NCI-H146 treated with DMSO at 0.1 percent for 48 hours (cell line): Measurements from ENCODE around the gene CDH23.
"Not testable (repeated sequence)": the region's sequence is repeated elsewhere in the genome, so short reads cannot be mapped to it uniquely, and the experiment has no call there.

Experiments used
- DNase-seq: peaks from one replicate; lab custom pipeline; 2025; ENCODE audit not compliant: unreplicated experiment; lab: John Stamatoyannopoulos, UW

Gene CDH23

DNA sequence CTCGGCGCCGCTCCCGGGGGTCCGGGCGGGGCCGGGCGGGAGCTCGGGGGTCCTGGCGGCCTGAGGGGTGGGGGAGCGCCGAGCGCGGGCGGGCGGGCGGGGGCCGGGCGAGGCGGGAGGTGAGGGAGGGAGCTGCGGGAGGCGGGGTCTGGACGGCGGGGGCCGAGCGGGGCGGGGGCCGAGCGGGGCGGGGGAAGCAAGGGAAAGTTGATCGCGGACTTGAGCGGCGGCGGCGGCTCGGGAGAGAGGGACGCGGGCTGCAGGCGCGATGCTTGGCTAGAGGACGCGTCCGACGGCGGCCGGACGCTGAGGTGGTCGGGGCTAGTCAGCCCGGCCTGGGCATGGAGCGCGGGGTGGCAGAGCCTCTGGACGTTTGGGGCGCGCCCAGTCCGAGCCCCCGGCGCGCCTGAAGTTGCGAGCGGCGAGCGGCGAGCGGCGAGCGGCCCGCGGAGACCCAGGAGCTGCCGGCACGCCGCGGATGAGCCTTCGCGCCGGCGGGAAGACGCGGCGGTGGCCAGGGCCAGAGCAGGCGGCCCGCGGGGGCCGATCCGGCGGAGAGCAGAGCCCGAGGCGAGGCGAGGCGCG is at the start of gene CDH23:
Gene CDH23 (plus strand): TSS at position 210 of the 585 bp plus-strand sequence. CDS start 42,912 bp downstream, outside the sequence.
- peak; percentile 26 for DNase-seq

DNA sequence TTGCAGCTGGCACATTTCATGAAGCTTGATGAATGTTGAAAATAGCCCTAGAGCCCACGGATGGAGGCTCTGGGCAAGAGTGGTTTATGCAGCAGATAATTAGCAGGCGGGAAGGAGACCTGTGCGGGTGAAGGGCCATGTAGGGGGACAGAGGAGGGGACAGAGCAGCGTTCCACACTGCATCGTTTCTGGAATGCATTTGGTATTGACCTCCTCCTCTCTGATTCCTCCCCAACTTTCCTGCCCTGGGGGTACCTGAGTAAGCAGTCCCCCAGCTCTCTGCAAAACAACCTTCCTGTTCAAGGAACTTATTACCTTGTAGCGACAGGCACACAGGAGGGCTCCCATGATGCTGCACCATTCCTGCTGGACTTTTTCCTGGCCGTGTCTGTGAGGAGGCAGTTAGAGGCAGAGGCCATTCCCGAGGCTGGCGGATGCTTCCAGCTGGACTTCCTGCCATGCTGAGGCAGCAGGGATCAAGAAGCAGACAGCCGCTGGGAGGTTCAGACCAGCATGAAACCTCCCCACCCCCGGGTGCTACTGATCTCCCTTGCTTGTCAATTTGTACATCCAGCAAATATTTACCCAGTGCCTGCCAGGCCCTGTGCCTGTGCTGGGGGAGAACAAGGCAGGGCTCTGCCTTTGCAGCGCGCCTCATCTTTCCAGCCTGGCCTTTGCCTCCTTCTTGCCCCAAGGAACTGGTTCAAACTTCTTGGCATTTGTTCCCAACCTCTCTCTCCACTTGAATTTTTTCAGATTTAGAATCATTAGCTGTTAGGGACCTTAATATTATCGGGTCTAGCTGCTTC is 48.9 kb upstream of the CDH23 start:
- peak; percentile 39 for DNase-seq

DNA sequence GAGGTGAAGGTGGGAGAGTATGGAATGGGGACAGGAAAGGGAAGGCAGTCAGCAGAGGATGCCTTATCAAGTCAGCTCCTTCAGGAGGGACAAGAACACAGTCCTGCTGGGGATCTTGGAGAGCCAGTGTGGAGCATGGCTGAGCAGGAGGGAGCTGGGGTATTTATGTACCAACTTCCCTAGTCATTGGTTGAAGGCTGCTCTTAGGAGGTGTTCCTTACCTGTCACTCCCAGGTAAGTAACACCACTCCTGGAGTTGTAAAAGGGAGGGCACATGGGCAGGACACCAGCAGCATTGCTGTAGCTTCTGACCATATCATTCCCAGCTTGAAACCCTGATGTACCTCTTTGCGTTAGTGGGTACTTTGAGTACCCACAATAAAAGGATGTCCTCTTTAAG is 47.9 kb upstream of the CDH23 start:
- DNase-seq = no peak

DNA sequence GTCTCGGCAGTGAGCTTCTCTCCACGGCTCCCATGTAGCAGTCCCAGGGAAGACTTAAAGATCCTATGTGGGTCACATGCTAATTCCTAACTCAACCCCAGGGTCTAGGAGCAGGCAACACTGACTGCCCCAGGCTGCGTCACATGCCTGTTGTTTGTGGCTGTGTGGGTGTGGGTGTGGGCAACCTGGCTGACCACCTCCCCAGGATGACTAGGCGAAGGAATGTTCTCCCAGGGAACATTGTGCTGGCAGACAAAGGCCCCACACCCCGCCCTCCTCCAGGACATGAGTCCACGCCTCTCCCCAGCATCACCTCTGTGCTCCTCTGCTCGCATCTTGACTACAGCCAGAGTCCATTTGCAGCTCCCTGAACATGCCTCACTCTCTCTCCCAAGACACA is 47.3 kb upstream of the CDH23 start:
- no peak for DNase-seq

DNA sequence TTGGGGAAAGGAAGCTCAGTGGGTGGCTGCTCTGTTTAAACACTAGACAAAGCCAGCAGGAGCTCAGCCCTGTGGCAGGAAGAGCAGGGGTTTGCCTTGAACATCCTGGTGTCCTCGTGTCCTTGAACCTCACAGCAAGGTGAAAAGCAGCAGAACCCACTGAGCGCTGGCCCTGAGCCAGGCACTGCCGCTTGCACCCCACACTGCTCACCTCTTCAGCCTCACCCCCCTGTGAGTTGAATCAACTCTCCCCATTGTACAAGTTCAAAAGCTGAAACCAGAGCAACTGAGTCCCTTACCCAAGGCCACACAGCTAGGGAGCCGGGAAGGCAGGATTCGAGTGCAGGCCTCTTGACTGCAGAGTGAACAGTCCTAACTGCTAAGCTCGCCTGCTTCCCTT is 45.6 kb upstream of the CDH23 start:
- DNase-seq = no peak

DNA sequence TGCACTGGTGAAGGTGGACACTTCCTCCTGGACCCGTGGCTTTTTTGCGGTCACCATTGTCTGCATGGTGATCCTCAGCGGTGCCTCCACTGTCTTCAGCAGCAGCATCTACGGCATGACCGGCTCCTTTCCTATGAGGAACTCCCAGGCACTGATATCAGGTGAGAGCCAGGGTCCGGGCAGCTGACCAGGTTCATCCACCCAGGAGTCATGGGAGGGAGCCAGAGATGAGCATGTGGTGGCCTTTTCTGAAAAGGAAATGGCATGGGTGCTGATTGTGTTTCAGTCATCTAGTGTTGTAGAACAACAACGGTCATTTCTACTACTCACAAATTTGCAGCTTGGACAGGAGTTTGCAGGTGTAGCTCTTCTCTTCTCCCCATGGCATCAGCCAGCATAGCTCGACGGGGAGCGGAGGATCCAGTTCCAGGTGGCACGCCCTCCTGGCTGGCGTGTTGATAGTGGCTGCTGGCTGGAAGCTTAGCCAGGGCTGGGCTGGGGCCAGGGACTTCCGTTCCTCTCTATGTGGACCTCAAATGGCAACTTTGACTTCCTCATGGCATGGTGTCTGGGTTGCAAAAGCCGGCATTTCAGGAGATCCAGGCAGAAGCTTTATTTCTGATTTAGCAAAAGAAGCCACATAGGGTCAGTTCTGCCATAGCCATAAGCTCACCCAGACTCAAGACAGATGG is 44.9 kb upstream of the CDH23 start:
- no peak for DNase-seq

DNA sequence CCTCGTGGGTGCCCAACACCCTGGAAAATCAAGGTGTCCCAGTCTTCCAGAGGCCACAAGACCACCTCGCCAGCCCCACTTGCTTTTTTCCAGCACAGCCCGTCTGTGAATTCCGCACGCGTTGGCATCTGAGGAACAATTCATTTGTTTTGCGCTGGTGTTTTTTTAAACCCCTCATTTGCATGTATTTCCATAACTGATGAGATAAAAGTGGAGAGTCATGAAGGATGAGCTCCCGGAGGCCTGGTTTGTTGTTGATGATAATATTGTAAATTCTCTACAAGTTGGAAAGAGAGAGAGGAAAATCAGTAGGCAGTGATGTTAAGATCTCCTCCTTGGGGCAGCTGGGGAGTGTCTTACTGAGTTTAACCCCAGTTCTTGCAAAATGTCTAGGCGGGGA is 43.1 kb upstream of the CDH23 start:
- no peak for DNase-seq

DNA sequence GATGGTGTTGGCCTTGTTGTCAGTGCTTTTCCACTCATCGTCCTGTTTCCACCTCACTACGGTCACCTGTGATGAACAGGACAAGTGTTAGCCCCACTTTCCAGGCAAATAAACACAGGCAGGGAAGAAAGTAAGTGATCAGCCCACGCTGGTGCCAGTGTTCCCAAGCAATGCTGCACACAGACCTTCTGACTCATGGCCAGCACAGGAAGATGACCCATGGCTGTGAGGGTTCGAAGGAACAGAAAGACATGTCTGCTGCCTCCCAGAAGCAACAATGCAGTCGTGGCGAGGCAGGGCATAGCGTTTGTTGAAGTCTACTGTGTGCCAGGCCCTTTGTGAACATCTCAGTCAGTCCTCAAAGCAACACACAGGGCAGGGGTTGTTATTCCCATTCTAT is 41.9 kb upstream of the CDH23 start:
- DNase-seq = no peak

DNA sequence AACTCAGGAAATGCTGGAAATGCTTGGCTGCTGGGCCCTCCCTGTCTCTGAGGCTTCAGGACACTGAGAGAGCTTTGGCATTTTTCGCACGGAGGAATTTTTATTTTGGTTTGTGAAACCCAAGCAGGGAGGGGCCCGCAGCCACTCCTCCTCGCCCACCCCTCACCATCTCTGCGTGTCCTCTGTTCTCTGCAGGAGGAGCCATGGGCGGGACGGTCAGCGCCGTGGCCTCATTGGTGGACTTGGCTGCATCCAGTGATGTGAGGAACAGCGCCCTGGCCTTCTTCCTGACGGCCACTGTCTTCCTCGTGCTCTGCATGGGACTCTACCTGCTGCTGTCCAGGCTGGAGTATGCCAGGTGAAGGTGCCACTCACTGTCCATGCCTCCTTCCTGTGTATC is 40.8 kb upstream of the CDH23 start:
- DNase-seq = no peak

DNA sequence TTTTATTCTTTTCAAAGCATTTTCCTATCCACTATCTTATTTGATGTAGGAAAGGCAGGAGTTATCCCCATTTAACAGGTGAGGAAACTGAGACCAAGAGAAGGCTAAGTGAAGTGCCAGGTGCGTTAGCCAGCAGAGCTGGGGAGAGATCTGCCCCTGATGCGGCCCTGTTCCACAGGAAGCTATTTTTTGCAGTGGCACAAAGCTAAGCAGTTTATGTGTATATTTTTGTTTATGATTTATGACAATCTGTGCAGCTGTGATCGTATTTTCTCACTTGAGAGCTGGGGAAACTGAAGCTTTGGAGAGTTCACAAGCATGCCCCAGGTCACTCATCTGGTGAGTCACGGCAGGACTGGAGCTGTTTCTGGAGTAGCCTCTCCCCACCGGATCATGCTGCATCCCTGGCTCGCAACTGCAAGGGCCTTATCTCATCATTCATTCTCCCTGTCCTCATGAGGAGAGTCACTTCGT is 38.9 kb upstream of the CDH23 start:
- DNase-seq = no peak

DNA sequence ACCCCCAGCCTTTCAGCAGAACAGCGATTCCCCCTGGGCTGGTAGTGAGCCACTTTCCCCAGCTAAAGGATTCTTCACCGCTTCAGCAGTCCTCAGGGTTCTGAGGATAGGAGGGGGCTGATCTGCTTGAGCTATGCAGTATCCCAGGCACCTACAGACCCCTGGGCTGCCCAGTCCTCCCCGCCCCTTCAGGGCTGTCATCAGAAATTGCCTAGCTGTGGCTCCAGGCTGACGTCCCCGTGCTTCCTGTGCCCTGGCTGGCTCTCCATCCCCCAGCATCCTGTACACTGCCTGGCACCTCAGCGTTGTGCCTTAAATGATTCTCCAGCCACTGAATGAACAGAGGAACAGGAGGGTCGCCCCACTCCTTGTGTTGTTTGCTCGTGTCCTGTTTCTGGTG is 38.4 kb upstream of the CDH23 start:
- DNase-seq = no peak

DNA sequence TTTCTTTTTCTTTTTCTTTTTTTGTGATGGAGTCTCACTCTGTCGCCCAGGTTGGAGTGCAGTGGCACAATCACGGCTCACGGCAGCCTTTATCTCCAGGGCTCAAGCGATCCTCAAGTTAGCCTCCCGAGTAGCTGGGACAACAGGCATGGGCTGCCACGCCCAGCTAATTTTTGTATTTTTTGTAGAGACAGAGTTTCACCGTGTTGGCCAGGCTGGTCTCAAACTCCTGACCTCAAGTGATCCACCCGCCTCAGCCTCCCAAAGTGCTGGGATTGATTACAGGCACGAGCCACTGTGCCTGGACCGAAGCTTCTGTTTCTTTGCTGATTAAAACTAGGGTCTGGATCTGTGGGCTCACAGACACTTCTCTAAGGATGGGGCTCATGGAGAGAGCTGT is 37.8 kb upstream of the CDH23 start:
- DNase-seq = not testable (repeated sequence)

DNA sequence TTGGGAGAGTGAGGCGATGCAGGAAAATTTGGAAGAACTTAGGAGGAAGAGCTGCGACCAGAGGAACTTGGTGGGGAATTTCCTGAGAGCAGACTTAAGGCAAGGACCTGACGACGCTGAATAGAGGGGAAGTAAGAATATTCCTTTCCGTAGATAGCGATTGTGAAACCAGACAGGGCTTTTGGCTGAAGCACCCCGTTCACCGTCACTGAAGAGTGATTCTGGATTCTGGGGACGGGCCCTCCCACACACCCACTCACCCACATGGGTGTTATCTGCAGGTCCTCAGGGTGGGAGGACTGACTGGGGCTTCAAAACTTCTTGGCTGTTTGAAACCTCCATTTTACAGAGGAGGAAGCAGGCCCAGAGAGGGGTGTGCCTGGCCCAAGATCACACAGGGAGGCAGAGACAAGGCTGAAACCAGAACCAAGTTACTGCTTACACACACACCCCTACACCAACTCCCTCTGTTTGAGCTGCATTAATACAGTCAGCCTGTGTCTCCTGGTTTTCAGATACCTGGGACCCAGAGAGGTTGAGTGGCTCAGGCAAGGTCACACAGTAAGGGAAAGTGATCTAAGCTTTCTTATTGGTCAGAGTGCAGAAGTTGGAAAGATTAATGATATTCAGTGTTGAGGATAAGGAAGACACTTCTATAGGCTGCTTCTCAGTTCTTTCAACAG is 37.2 kb upstream of the CDH23 start:
- DNase-seq = no peak

DNA sequence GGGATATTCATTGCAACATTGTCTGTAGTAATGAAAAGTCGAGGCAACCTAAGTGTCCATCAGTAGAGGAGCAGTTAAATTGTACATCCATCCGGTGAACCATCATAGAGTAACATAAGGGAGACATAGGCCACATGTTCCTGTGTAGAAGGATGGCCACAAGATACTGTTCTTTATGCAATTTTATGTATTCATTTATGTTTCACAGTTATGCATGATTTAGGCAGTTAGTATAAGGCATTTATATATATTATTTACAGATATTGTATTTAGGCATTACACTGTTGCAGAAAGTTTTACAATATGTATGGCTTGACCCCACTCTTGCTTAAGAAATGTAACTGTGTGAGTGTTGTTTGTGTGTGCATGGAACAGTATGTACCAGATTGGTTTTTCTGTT is 36.0 kb upstream of the CDH23 start:
- DNase-seq = no peak

DNA sequence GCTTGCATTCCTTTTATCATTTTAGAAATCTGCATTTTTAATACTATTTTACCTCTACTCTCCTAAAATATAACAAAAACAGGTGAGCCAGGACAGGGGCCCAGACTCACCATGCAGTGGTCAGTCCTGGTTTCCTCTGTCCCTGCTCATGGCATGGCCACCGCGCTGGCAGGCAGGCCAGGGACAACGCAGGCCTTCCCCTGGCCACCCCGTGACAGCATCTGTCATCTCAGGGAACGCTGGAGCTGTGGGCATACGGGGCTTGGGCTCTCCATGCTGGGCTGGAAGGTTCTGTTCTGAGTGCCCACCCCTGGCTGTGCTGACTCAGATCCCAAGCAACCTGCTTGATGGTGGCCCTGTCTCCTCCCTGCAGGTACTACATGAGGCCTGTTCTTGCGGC is 35.1 kb upstream of the CDH23 start:
- no peak for DNase-seq

DNA sequence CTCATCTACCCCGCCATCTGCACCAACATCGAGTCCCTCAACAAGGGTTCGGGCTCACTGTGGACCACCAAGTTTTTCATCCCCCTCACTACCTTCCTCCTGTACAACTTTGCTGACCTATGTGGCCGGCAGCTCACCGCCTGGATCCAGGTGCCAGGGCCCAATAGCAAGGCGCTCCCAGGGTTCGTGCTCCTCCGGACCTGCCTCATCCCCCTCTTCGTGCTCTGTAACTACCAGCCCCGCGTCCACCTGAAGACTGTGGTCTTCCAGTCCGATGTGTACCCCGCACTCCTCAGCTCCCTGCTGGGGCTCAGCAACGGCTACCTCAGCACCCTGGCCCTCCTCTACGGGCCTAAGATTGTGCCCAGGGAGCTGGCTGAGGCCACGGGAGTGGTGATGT is 34.6 kb upstream of the CDH23 start:
- DNase-seq = no peak

DNA sequence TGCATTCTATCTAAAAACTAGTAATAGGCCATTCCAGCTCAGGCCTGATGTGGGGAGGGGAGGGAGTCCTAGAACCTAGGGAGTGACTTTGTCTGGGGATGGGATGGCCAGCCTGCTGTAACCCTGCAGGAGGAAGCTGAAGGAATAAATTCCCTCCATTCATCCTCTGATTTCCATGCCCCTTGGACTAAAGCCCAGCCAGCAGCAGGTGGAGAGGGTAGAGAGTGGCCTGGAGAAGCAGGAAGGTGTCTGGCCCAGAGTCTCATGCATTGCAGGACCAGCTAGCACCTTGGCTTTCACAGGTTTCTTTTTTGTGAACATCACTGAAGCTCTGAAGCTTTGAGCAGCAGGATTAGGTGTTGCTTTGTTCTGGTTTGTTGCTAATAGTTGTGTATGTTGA is 32.8 kb upstream of the CDH23 start:
- DNase-seq = no peak

DNA sequence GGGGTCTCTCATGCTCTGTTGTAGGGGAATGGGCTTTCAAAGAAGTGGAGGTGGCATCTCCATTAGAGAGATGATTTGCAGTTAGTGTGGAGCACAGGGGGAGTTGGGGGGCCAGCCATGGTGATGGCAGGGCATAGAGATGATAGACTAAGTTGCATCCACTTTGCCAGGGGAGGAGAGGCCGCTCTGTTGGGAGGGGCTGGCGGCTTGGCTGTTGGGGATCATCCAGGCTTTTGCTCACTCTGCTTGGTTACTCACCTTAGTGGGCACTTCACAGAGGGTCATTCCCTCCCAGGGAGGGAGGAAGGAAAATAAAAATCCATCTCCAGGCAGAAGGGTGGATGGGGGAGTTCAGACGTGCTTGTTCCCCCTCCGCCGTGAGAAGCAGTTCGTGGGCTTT is 31.4 kb upstream of the CDH23 start:
- no peak for DNase-seq

DNA sequence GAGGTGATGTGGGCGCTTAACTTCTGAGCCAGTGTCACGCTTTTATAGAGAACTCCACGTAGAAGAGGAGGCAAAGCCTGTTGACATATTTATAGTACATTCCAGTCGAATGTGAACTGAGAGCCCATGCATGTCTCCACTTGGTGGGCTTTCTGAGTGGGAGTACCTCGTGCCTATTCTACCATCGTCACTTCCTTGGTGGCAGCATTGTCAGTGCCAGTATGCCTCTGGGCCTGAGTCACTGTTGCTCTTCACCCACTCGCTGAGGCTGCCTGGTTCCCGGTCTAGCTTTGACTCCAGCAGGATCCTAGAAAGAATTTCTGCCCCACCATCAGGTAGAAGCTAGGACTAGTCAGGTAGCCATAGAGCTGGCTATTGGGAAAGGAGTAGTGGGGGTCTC is 30.0 kb upstream of the CDH23 start:
- no peak for DNase-seq

DNA sequence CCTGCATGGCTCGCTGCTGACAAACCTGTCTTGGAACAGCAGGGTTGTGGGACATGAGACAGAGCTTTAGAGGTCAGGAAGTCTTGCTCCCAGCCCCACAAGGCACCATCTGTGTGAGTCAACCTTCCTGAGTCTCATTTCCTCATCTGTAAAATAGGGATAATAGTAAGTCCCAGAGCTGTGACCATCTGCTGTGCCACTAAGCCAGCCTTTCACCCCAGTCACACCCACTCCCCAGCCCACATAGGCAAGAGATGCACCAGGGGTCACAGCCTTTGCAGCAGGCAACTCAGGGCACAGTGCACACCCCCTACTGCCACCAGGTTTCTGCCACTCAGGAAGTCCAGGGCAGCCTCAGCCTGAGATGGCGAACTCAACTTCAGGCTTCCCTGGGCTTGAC is 29.4 kb upstream of the CDH23 start:
- no peak for DNase-seq

DNA sequence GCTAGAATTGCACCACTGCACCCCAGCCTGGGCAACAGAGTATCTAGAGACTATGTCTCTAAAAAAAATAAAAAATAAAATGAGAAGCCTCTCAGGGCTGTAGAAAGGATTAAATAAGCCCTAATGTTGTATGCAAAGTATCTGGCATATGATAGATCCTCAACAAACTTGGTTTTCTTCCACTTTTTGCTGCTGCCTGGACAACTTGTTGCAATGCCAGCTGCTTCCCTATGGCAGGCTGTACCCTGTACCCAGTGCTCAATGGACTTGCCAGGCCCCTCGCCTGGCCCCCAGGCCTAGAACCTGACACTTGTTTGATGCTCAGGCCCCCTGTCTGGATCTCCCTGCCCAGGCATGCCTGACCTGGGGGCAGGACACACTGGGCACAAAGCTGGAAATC is 28.5 kb upstream of the CDH23 start:
- no peak for DNase-seq

DNA sequence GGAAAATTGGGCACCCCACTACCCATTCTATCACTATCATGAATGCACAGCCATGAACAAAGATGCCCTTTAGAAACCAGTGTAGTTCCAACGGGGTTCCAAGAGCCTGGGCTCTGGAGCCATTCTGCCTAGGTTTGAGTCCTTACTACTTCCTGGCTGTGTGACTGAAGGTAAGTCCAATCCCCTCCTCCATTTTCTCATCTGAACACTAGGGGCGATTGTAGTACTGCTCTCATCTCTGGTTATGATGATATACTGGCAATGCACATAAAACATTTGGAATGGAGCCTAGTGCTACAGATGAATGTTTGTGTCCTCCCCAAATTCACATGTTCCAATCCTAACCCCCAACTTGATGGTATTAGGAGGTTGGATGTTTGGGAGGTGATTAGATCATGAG is 28.1 kb upstream of the CDH23 start:
- DNase-seq = no peak
